HG03439 (cell line): Measurements from ENCODE around the gene OGA.
"Not testable (repeated sequence)": the region's sequence is repeated elsewhere in the genome, so short reads cannot be mapped to it uniquely, and the experiment has no call there.

Experiments used
- ATAC-seq: cut with Tn5 transposase; IDR thresholded peaks from one replicate; pipeline ENCODE4 v1.9.1; 2021; ENCODE audit warnings: mild to moderate bottlenecking, moderate library complexity; ENCODE audit not compliant: unreplicated experiment

The OGA gene

GRCh38 chr10:101807158-101807557, 11.1 kb downstream of the OGA start:
- no peak for ATAC-seq

GRCh38 chr10:101803511-101803910, 14.7 kb downstream of the OGA start:
- no peak for ATAC-seq

- no peak for ATAC-seq
These were observed 20.7 kb downstream of the OGA start for GRCh38 chr10:101797403-101798059.

- ATAC-seq, result no peak
These were observed 24.7 kb downstream of the OGA start for GRCh38 chr10:101793526-101793925.

- no peak for ATAC-seq
These were observed 28.6 kb downstream of the OGA start for GRCh38 chr10:101789686-101790085.

GRCh38 chr10:101789231-101789630, 29.0 kb downstream of the OGA start:
- not testable (repeated sequence) for ATAC-seq

GRCh38 chr10:101785801-101786200, 32.4 kb downstream of the OGA start:
- no peak for ATAC-seq

GRCh38 chr10:101784558-101784957, 33.7 kb downstream of the OGA start:
- no peak for ATAC-seq

- no peak for ATAC-seq
These were observed 34.5 kb downstream of the OGA start for GRCh38 chr10:101783736-101784118.

GRCh38 chr10:101782811-101783735, 35.2 kb downstream of the OGA start, which contains the start of gene NPM3:
Gene NPM3, minus strand, starts transcription at chr10:101783446. Its CDS starts 56 bp downstream, at chr10:101783390.
- peak; percentile 41 for ATAC-seq

GRCh38 chr10:101781984-101782810, 36.0 kb downstream of the OGA start:
- ATAC-seq, result no peak

GRCh38 chr10:101781655-101781983, 36.6 kb downstream of the OGA start:
- no peak for ATAC-seq

GRCh38 chr10:101780818-101781654, 37.2 kb downstream of the OGA start:
- ATAC-seq, result no peak

- ATAC-seq, result no peak
These were observed 37.9 kb downstream of the OGA start for GRCh38 chr10:101780187-101780817.

GRCh38 chr10:101779544-101780186, 38.6 kb downstream of the OGA start:
- ATAC-seq, result peak; percentile 41

- no peak for ATAC-seq
These were observed 39.3 kb downstream of the OGA start for GRCh38 chr10:101778781-101779543.

- no peak for ATAC-seq
These were observed 40.0 kb downstream of the OGA start for GRCh38 chr10:101778151-101778780.

- no peak for ATAC-seq
These were observed 40.6 kb downstream of the OGA start for GRCh38 chr10:101777619-101778145.
